K562 (cell line): ENCODE data around the gene UBE2D3. TPM values are rescaled to one million over a fixed set of nuclear protein-coding genes. Genes with fewer than 3 reads are reported as not detected.

Experiments
- BDP1 ChIP-seq: IDR thresholded peaks from 3 replicates; pipeline ENCODE4 v1.6.1; 2011; ENCODE audit not compliant: insufficient read length, insufficient read depth
- CBFB ChIP-seq: sonication (generic); formaldehyde crosslinking; IDR thresholded peaks from 2 replicates; pipeline ENCODE4 v1.4.0; 2020; ENCODE audit warnings: mild to moderate bottlenecking, missing genetic modification reagents
- ETS2 ChIP-seq: IDR thresholded peaks from 2 replicates; pipeline ENCODE4 v1.6.1; 2016; ENCODE audit warnings: borderline replicate concordance, missing genetic modification characterization, mild to moderate bottlenecking, moderate library complexity, missing compliant biosample characterization; ENCODE audit not compliant: poor library complexity, severe bottlenecking
- ETV1 ChIP-seq: fragments of 450-650 bp; conservative IDR thresholded peaks from 2 replicates; pipeline ENCODE4 v1.6.1; 2016; ENCODE audit warnings: missing genetic modification characterization, control low read depth, low read depth, missing compliant biosample characterization
- FOXK2 ChIP-seq, 2 experiments: fragments of 450-650 bp; IDR thresholded peaks in 1 of 2; conservative IDR thresholded peaks in 1 of 2; 2 replicates each; pipeline ENCODE4 v1.6.1; 2016; ENCODE audit warnings: low read depth in 2 of 2, mild to moderate bottlenecking in 1 of 2
- FOXM1 ChIP-seq, 2 experiments: fragments of 450-650 bp in 1 of 2; sonication (generic) in 1 of 2; formaldehyde crosslinking in 1 of 2; IDR thresholded peaks; 2 replicates each; pipeline versions ENCODE4 v1.6.1 to v1.9.0; 2017 to 2022; ENCODE audit warnings: low read depth in 2 of 2, mild to moderate bottlenecking in 2 of 2, missing genetic modification reagents in 1 of 2, moderate library complexity in 1 of 2
- HDAC6 ChIP-seq: IDR thresholded peaks from 2 replicates; pipeline ENCODE4 v1.6.1; 2012; ENCODE audit warnings: low read depth, mild to moderate bottlenecking, control low read depth, inconsistent platforms, low read length, moderate library complexity
- L3MBTL2 ChIP-seq: fragments of 450-650 bp; IDR thresholded peaks from 2 replicates; pipeline ENCODE4 v1.6.1; 2016; ENCODE audit warnings: mild to moderate bottlenecking, moderate library complexity
- LARP7 ChIP-seq: fragments of 450-650 bp; IDR thresholded peaks from 2 replicates; pipeline ENCODE4 v1.6.1; 2016
- MIER1 ChIP-seq: fragments of 450-650 bp; IDR thresholded peaks from 2 replicates; pipeline ENCODE4 v1.6.1; 2016; ENCODE audit warnings: antibody characterized with exemption, mild to moderate bottlenecking, low read depth
- MLLT1 ChIP-seq, 2 experiments: fragments of 450-650 bp; IDR thresholded peaks; 2 replicates each; pipeline ENCODE4 v1.6.1; 2016
- NR2C1 ChIP-seq, 2 experiments: fragments of 450-650 bp; IDR thresholded peaks; 2 replicates each; pipeline ENCODE4 v1.6.1; 2017; ENCODE audit warnings: mild to moderate bottlenecking in 2 of 2, antibody characterized with exemption in 1 of 2, inconsistent platforms in 1 of 2, missing compliant biosample characterization in 1 of 2, missing genetic modification characterization in 1 of 2
- PURB ChIP-seq: sonication (generic); formaldehyde crosslinking; IDR thresholded peaks from 2 replicates; pipeline ENCODE4 v1.9.0; 2021; ENCODE audit warnings: low read depth, mild to moderate bottlenecking, missing genetic modification reagents
- RAD51 ChIP-seq: fragments of 450-650 bp; IDR thresholded peaks from 2 replicates; pipeline ENCODE4 v1.7.1; 2016; ENCODE audit warnings: low read depth, mild to moderate bottlenecking, borderline replicate concordance
- SETDB1 ChIP-seq: IDR thresholded peaks from one replicate; pipeline ENCODE4 v1.6.1; 2012; ENCODE audit warnings: low read length, control low read depth, inconsistent platforms
- SMARCA4 ChIP-seq: fragments of 450-650 bp; IDR thresholded peaks from 2 replicates; pipeline ENCODE4 v1.6.1; 2016
- SOX6 ChIP-seq: fragments of 450-650 bp; IDR thresholded peaks from 2 replicates; pipeline ENCODE4 v1.6.1; 2014; ENCODE audit warnings: mild to moderate bottlenecking
- TEAD4 ChIP-seq, 2 experiments: sonication (generic) in 1 of 2; formaldehyde crosslinking in 1 of 2; IDR thresholded peaks; 2 replicates each; pipeline versions ENCODE4 v1.6.1 to v1.8.0; 2012 to 2022; ENCODE audit warnings: borderline replicate concordance in 1 of 2, inconsistent platforms in 1 of 2, low read length in 1 of 2, mild to moderate bottlenecking in 1 of 2, missing genetic modification reagents in 1 of 2
- XRCC3 ChIP-seq: fragments of 450-650 bp; IDR thresholded peaks from 2 replicates; pipeline ENCODE4 v1.6.1; 2017; ENCODE audit warnings: mild to moderate bottlenecking, moderate library complexity
- YBX1 ChIP-seq: fragments of 450-650 bp; IDR thresholded peaks from 2 replicates; pipeline ENCODE4 v1.7.1; 2016; ENCODE audit warnings: mild to moderate bottlenecking
- ZNF184 ChIP-seq: sonication (generic); formaldehyde crosslinking; IDR thresholded peaks from 2 replicates; pipeline ENCODE4 v1.5.0; 2020; ENCODE audit warnings: missing genetic modification reagents
- ZNF398 ChIP-seq: fragments of 250-450 bp; sonication (Bioruptor Pico); IDR thresholded peaks from 2 replicates; pipeline ENCODE4 v1.8.0; 2021; ENCODE audit warnings: moderate library complexity, mild to moderate bottlenecking, inconsistent platforms
- ZNF707 ChIP-seq: fragments of 250-450 bp; sonication (Bioruptor Pico); conservative IDR thresholded peaks from 2 replicates; pipeline ENCODE4 v1.8.0; 2022; ENCODE audit warnings: inconsistent platforms, mild to moderate bottlenecking, moderate library complexity
- polyA plus RNA-seq, 8 experiments: library from polyadenylated mRNA; depleted of rRNA in 4 of 8; stranded (reverse) in 5 of 8; unstranded in 3 of 8; fragments of >200 nt; fragmentation: Nextera tagmentation in 2 of 8; fragmentation: Illumina TruSeq in 1 of 8; extraction: Ambion mirVana in 2 of 8; extraction: Trizol in 1 of 8; gene quantifications; 2 replicates each; pipeline versions ENCODE4 v1.2.1 to v1.2.3, GENCODE V29; 2011 to 2014; ENCODE audit warnings: inconsistent platforms in 1 of 8, missing spikeins in 1 of 8
- total RNA-seq, 7 experiments: library from RNA; depleted of rRNA in 6 of 7; stranded (reverse); fragments of >200 nt in 6 of 7; fragmentation: Illumina TruSeq in 2 of 7; extraction: Trizol in 2 of 7; gene quantifications; 2 replicates each; pipeline versions ENCODE4 v1.2.1 to v1.2.3, GENCODE V29; 2011 to 2021; ENCODE audit warnings: low replicate concordance in 1 of 7
- TF ChIP-seq, protein P1 (sequence below): fragments of 250-450 bp; sonication (Bioruptor Pico); IDR thresholded peaks from 2 replicates; pipeline ENCODE4 v1.8.0; 2022; ENCODE audit warnings: inconsistent platforms
- TF ChIP-seq, protein P2 (sequence below): sonication (generic); formaldehyde crosslinking; IDR thresholded peaks from 2 replicates; pipeline ENCODE4 v1.8.0; 2022; ENCODE audit warnings: missing genetic modification reagents, mild to moderate bottlenecking, borderline replicate concordance

UBE2D3 gene
- total and polyA plus RNA-seq, 9 of the 15 experiments (the other 6 are each of a cell fraction or from before 2014, with no cell fraction given), result 191 to 618 (median 292) TPM

DNA sequence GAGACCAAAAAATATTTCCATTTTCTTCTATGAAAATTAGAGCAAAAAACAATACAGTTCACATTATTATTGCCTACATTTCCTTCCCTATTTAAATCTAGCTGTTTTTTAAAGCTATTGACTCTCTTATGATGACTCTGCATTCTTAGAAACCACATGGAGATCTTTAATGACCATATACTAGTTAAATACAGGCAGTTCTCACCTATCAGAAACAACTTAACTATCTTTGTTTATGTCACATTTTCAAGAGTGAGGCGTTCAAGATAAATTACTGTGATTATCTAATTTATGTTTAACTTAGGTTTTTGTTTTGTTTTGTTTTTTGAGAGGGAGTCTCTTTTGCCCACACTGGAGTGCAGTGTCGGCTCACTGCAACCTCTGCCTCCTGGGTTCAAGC, 44.4 kb upstream of the UBE2D3 start (continued):
- TF ChIP-seq RAD51 (no peak), PURB (CRISPR knock-in tag) (no peak), NR2C1 (IDR thresholded peaks at IDR 0.05) (no peak), NR2C1 (tag; IDR thresholded peaks at IDR 0.05) (no peak), FOXM1 (IDR thresholded peaks at IDR 0.05; ENCODE audit: low read depth) (no peak; the same call in 1 of the 2 replicates), FOXM1 (CRISPR knock-in tag; IDR thresholded peaks at IDR 0.05; ENCODE audit: low read depth) (no peak), HDAC6 (no peak), ZNF184 (no peak), YBX1 (no peak), SOX6 (peak; percentile 28; the same call in 1 of the 2 replicates), L3MBTL2 (peak; percentile 66), SMARCA4 (peak; percentile 72), MLLT1 (IDR thresholded peaks at IDR 0.05) (no peak), BDP1 (no peak), ZNF707 (CRISPR knock-in tag) (no peak), ETS2 (tag) (no peak), ETV1 (tag) (no peak), SETDB1 (no peak), CBFB (CRISPR knock-in tag) (no peak), TEAD4 (IDR thresholded peaks at IDR 0.05; ENCODE audit: low read length) (no peak), TEAD4 (CRISPR knock-in tag; IDR thresholded peaks at IDR 0.05; ENCODE audit: borderline replicate concordance) (no peak), ZNF398 (CRISPR knock-in tag) (no peak), XRCC3 (no peak), MIER1 (0 out of 2 replicates have a peak, but pooled peaks have one; percentile 11), FOXK2 (conservative IDR thresholded peaks at IDR 0.05 in 1 of 2, IDR thresholded peaks at IDR 0.05 in 1 of 2; ENCODE audit: low read depth in 2 of 2) (peak; percentile 66 to 80; a peak in 3 of 4 replicates), LARP7 (no peak)
- TF ChIP-seq, protein P1, sequence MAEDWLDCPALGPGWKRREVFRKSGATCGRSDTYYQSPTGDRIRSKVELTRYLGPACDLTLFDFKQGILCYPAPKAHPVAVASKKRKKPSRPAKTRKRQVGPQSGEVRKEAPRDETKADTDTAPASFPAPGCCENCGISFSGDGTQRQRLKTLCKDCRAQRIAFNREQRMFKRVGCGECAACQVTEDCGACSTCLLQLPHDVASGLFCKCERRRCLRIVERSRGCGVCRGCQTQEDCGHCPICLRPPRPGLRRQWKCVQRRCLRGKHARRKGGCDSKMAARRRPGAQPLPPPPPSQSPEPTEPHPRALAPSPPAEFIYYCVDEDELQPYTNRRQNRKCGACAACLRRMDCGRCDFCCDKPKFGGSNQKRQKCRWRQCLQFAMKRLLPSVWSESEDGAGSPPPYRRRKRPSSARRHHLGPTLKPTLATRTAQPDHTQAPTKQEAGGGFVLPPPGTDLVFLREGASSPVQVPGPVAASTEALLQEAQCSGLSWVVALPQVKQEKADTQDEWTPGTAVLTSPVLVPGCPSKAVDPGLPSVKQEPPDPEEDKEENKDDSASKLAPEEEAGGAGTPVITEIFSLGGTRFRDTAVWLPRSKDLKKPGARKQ (CRISPR knock-in tag), result no peak
- TF ChIP-seq, protein P2, sequence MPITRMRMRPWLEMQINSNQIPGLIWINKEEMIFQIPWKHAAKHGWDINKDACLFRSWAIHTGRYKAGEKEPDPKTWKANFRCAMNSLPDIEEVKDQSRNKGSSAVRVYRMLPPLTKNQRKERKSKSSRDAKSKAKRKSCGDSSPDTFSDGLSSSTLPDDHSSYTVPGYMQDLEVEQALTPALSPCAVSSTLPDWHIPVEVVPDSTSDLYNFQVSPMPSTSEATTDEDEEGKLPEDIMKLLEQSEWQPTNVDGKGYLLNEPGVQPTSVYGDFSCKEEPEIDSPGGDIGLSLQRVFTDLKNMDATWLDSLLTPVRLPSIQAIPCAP (CRISPR knock-in tag), result no peak
